ENCODE measurements around the gene RADIL.

- no peak for TF ChIP-seq CTCF (IDR thresholded peaks at IDR 0.05)
- no peak for TF ChIP-seq POLR2A (IDR thresholded peaks at IDR 0.05)
- no peak for TF ChIP-seq POLR2AphosphoS5 (IDR thresholded peaks at IDR 0.05)
- no peak for TF ChIP-seq EP300 (IDR thresholded peaks at IDR 0.05)
These were observed 111.8 kb downstream of the RADIL start for GRCh38 chr7:4771737-4772136.
